SK-N-SH treated with all-trans-retinoic acid at 6 μM for 48 hours (cell line): ENCODE measurements around the gene TP53BP2.

Experiments
- ATAC-seq: fragments of 200-7000 bp; cut with Tn5 transposase; 3 replicates; pipeline ENCODE4 v1.9.1; 2020; ENCODE audit warnings: mild to moderate bottlenecking, moderate library complexity
- ARNTL ChIP-seq: fragments of 450-650 bp; formaldehyde crosslinking; IDR thresholded peaks from 2 replicates; pipeline ENCODE4 v1.5.0; 2020; ENCODE audit warnings: low read depth, mild to moderate bottlenecking, moderate library complexity, borderline replicate concordance
- BACH2 ChIP-seq: fragments of 250-450 bp; sonication (Bioruptor Pico); IDR thresholded peaks from 2 replicates; pipeline ENCODE4 v1.9.0; 2021; ENCODE audit warnings: mild to moderate bottlenecking, borderline replicate concordance
- CSDC2 ChIP-seq: fragments of 250-450 bp; sonication (Bioruptor Pico); IDR thresholded peaks from 2 replicates; pipeline ENCODE4 v1.5.0; 2020; ENCODE audit warnings: mild to moderate bottlenecking, moderate library complexity
- CSRNP3 ChIP-seq: fragments of 250-450 bp; sonication (Bioruptor Pico); IDR thresholded peaks from 2 replicates; pipeline ENCODE4 v1.5.1; 2021; ENCODE audit warnings: mild to moderate bottlenecking, moderate library complexity
- ESRRG ChIP-seq: fragments of 250-450 bp; sonication (Bioruptor Pico); IDR thresholded peaks from 2 replicates; pipeline ENCODE4 v1.6.1; 2021; ENCODE audit warnings: mild to moderate bottlenecking
- GLIS3 ChIP-seq: fragments of 250-450 bp; sonication (Bioruptor Pico); IDR thresholded peaks from 2 replicates; pipeline ENCODE4 v1.5.0; 2020; ENCODE audit warnings: mild to moderate bottlenecking, moderate library complexity
- ISL1 ChIP-seq: fragments of 250-450 bp; sonication (Bioruptor Pico); IDR thresholded peaks from 2 replicates; pipeline ENCODE4 v2.1.2; 2022; ENCODE audit warnings: mild to moderate bottlenecking, moderate library complexity
- OSR1 ChIP-seq: fragments of 250-450 bp; sonication (Bioruptor Pico); IDR thresholded peaks from 2 replicates; pipeline ENCODE4 v1.8.0; 2022; ENCODE audit warnings: moderate library complexity, mild to moderate bottlenecking, inconsistent platforms
- PATZ1 ChIP-seq: fragments of 250-450 bp; sonication (Bioruptor Pico); IDR thresholded peaks from 2 replicates; pipeline ENCODE4 v1.8.0; 2020; ENCODE audit warnings: mild to moderate bottlenecking, moderate library complexity, borderline replicate concordance
- POU6F1 ChIP-seq: fragments of 250-450 bp; sonication (Bioruptor Pico); IDR thresholded peaks from 2 replicates; pipeline ENCODE4 v1.8.0; 2021; ENCODE audit warnings: low read depth, mild to moderate bottlenecking, moderate library complexity, borderline replicate concordance
- PPARA ChIP-seq: fragments of 250-450 bp; sonication (Bioruptor Pico); IDR thresholded peaks from 2 replicates; pipeline ENCODE4 v1.5.0; 2020; ENCODE audit warnings: mild to moderate bottlenecking, borderline replicate concordance
- RARB ChIP-seq: fragments of 250-450 bp; sonication (Bioruptor Pico); IDR thresholded peaks from 2 replicates; pipeline ENCODE4 v1.8.0; 2021; ENCODE audit warnings: mild to moderate bottlenecking, moderate library complexity
- SNAI2 ChIP-seq: fragments of 250-450 bp; sonication (Bioruptor Pico); IDR thresholded peaks from 2 replicates; pipeline ENCODE4 v1.5.0; 2020; ENCODE audit warnings: mild to moderate bottlenecking, moderate library complexity
- TCF4 ChIP-seq: fragments of 250-450 bp; sonication (Bioruptor Pico); IDR thresholded peaks from 2 replicates; pipeline ENCODE4 v1.8.0; 2021; ENCODE audit warnings: mild to moderate bottlenecking, moderate library complexity, borderline replicate concordance
- TOX ChIP-seq: fragments of 250-450 bp; sonication (Bioruptor Pico); IDR thresholded peaks from 2 replicates; pipeline ENCODE4 v1.8.0; 2021; ENCODE audit warnings: mild to moderate bottlenecking, moderate library complexity, borderline replicate concordance
- TSHZ2 ChIP-seq: fragments of 250-450 bp; sonication (Bioruptor Pico); IDR thresholded peaks from 2 replicates; pipeline ENCODE4 v1.5.0; 2020; ENCODE audit warnings: mild to moderate bottlenecking, moderate library complexity
- ZC3H10 ChIP-seq: fragments of 250-450 bp; sonication (Bioruptor Pico); IDR thresholded peaks from 2 replicates; pipeline ENCODE4 v1.5.1; 2021; ENCODE audit warnings: mild to moderate bottlenecking, moderate library complexity
- ZFP3 ChIP-seq: fragments of 250-450 bp; sonication (Bioruptor Pico); IDR thresholded peaks from 2 replicates; pipeline ENCODE4 v1.5.0; 2020; ENCODE audit warnings: mild to moderate bottlenecking, moderate library complexity
- ZFP30 ChIP-seq: fragments of 450-650 bp; formaldehyde crosslinking; IDR thresholded peaks from 2 replicates; pipeline ENCODE4 v1.5.0; 2022; ENCODE audit warnings: mild to moderate bottlenecking, moderate library complexity
- ZNF565 ChIP-seq: fragments of 450-650 bp; formaldehyde crosslinking; conservative IDR thresholded peaks from 2 replicates; pipeline ENCODE4 v1.5.0; 2020; ENCODE audit warnings: low read depth, mild to moderate bottlenecking, moderate library complexity
- ZNF70 ChIP-seq: fragments of 450-650 bp; formaldehyde crosslinking; IDR thresholded peaks from 2 replicates; pipeline ENCODE4 v1.5.0; 2020; ENCODE audit warnings: mild to moderate bottlenecking, moderate library complexity
- ZNF8 ChIP-seq: fragments of 450-650 bp; formaldehyde crosslinking; IDR thresholded peaks from 2 replicates; pipeline ENCODE4 v1.5.0; 2020; ENCODE audit warnings: mild to moderate bottlenecking, moderate library complexity

Gene TP53BP2

GRCh38 chr1:223785808-223786207, 59.9 kb downstream of the TP53BP2 start:
- no peak for ATAC-seq
- TF ChIP-seq BACH2 (CRISPR knock-in tag) (no peak), ZNF8 (CRISPR knock-in tag) (no peak), POU6F1 (CRISPR knock-in tag) (no peak), OSR1 (no peak), ARNTL (no peak), TCF4 (CRISPR knock-in tag) (no peak), TSHZ2 (no peak), ZNF70 (no peak), PPARA (CRISPR knock-in tag) (no peak), GLIS3 (CRISPR knock-in tag) (no peak), CSRNP3 (CRISPR knock-in tag) (no peak), SNAI2 (CRISPR knock-in tag) (no peak), ZFP30 (no peak), RARB (CRISPR knock-in tag) (no peak), ZC3H10 (no peak), PATZ1 (CRISPR knock-in tag) (no peak), ESRRG (no peak), ISL1 (CRISPR knock-in tag) (no peak), TOX (CRISPR knock-in tag) (no peak)

- TF ChIP-seq ARNTL (no peak), ZFP3 (CRISPR knock-in tag) (no peak), ISL1 (CRISPR knock-in tag) (no peak), OSR1 (no peak), ZNF565 (no peak), POU6F1 (CRISPR knock-in tag) (no peak), RARB (CRISPR knock-in tag) (no peak), ESRRG (no peak), PATZ1 (CRISPR knock-in tag) (no peak), ZNF70 (no peak), ZFP30 (no peak), TCF4 (CRISPR knock-in tag) (no peak), ZC3H10 (no peak), BACH2 (CRISPR knock-in tag) (no peak), CSDC2 (CRISPR knock-in tag) (no peak), TSHZ2 (no peak), TOX (CRISPR knock-in tag) (no peak), SNAI2 (CRISPR knock-in tag) (no peak)
These were observed 61.2 kb downstream of the TP53BP2 start for GRCh38 chr1:223784541-223784940.

More at GRCh38 chr1:223784541-223784940, 61.2 kb downstream of the TP53BP2 start:
- no peak for ATAC-seq
